ENCODE measurements around the gene TENM3. TPM values are rescaled to one million over a fixed set of nuclear protein-coding genes. Genes with fewer than 3 reads are reported as not detected.

Gene TENM3
- total RNA-seq, 2 donors from 2014 or later, result 21.4 to 52.3 TPM

DNA sequence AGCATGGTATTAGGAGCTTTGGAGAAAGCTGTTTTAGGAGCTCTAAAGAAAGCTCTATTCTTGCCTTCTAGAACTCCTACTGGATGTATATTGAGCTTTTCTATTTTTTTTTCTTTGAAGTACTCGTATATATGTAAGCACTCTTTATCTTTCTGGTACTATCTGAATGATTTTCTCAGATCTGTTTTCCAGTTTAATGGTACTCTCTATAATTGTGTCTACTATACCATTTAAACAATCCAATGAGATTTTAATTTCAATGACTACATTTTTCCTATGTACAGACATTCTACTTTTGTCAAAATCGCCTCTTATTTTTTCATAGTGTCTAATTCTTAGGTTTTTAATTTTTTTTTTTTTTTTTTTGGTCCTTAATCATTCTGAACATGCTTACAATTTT, 345.9 kb downstream of the TENM3 start:
- intact Hi-C loops (cut with DNase I), result no loop called here
- H3K27ac ChIP-seq, result no peak overlapping the region
- H3K4me3 ChIP-seq, result no peak overlapping the region
- TF ChIP-seq, protein P1, sequence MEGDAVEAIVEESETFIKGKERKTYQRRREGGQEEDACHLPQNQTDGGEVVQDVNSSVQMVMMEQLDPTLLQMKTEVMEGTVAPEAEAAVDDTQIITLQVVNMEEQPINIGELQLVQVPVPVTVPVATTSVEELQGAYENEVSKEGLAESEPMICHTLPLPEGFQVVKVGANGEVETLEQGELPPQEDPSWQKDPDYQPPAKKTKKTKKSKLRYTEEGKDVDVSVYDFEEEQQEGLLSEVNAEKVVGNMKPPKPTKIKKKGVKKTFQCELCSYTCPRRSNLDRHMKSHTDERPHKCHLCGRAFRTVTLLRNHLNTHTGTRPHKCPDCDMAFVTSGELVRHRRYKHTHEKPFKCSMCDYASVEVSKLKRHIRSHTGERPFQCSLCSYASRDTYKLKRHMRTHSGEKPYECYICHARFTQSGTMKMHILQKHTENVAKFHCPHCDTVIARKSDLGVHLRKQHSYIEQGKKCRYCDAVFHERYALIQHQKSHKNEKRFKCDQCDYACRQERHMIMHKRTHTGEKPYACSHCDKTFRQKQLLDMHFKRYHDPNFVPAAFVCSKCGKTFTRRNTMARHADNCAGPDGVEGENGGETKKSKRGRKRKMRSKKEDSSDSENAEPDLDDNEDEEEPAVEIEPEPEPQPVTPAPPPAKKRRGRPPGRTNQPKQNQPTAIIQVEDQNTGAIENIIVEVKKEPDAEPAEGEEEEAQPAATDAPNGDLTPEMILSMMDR (IDR thresholded peaks at IDR 0.05), result no peak
- TF ChIP-seq POLR2AphosphoS5 (IDR thresholded peaks at IDR 0.05) (no peak), POLR2A (IDR thresholded peaks at IDR 0.05) (no peak)
- H3K27me3 ChIP-seq (replicated peaks; ENCODE audit: insufficient read depth), result no peaks in the 10 kb centered on the region
- no peak for DNase-seq (ENCODE audit: low spot score)
- WGBS, result 91% methylated on average over 2 of the region's 2 CpGs
- H3K9me3 ChIP-seq, result no peaks in the 10 kb centered on the region
- no peaks in the 10 kb centered on the region for H3K36me3 ChIP-seq
- H3K4me1 ChIP-seq (replicated peaks), result no peaks in the 10 kb centered on the region

DNA sequence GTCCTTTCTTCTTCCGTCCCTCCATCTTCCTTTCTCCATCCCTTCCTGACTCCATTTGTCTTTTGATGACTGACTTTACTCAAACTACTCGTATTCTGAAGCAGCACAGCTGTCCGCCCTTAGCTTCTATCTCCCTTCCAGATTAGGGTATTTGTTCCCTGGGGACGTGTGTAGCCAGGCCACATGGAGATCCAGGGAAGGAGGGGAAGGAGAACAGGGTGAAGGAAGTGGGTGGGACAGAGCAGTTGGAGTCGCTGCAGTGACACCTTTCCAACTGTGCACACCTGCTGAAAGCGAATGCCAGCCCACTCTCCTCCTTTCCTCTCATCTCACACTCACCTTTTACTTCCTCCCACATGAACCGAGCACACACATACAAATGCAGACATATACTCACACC, 350.2 kb downstream of the TENM3 start:
- H3K36me3 ChIP-seq, result no peaks in the 10 kb centered on the region
- TF ChIP-seq, protein P1 (IDR thresholded peaks at IDR 0.05), result no peak
- no peak for TF ChIP-seq POLR2AphosphoS5 (IDR thresholded peaks at IDR 0.05)
- no peak for TF ChIP-seq POLR2A (IDR thresholded peaks at IDR 0.05)
- no peaks in the 10 kb centered on the region for H3K9me3 ChIP-seq
- intact Hi-C loops (cut with DNase I), result no loop called here
- no peak for DNase-seq (ENCODE audit: low spot score)
- no peaks in the 10 kb centered on the region for H3K27me3 ChIP-seq (replicated peaks; ENCODE audit: insufficient read depth)
- H3K4me3 ChIP-seq, result no peak overlapping the region
- 77% methylated on average over 7 of the region's 7 CpGs for WGBS
- H3K4me1 ChIP-seq (replicated peaks), result no peaks in the 10 kb centered on the region
- H3K27ac ChIP-seq, result no peak overlapping the region

DNA sequence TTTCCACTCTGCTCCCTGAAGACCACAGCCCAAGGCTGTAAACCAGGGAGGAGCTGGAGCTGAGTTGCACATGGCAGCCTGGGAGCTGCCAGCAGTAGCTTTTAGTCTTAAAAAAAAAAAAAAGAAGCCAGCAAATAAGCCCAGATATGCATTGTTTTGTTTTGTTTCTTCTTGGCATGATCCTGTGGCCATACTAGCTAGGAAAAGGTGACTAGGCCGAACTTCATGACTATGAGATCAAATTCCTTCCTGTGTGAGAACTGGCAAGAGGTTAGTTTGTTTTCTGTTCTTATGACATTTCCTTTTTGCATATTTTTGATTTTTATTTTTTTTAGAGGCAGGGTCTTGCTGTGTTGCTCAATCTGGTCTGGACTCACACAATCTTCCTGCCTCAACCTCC, 350.7 kb downstream of the TENM3 start:
- no peaks in the 10 kb centered on the region for H3K36me3 ChIP-seq
- H3K4me3 ChIP-seq, result no peak overlapping the region
- DNase-seq (ENCODE audit: low spot score), result no peak
- H3K27ac ChIP-seq, result no peak overlapping the region
- no peaks in the 10 kb centered on the region for H3K27me3 ChIP-seq (replicated peaks; ENCODE audit: insufficient read depth)
- intact Hi-C loops (cut with DNase I), result no loop called here
- no peaks in the 10 kb centered on the region for H3K4me1 ChIP-seq (replicated peaks)
- H3K9me3 ChIP-seq, result no peaks in the 10 kb centered on the region
- TF ChIP-seq, protein P1 (IDR thresholded peaks at IDR 0.05), result no peak
- TF ChIP-seq POLR2AphosphoS5 (IDR thresholded peaks at IDR 0.05), result no peak
- TF ChIP-seq POLR2A (IDR thresholded peaks at IDR 0.05), result no peak
- WGBS, result 77% methylated on average over 1 of the region's 1 CpG

DNA sequence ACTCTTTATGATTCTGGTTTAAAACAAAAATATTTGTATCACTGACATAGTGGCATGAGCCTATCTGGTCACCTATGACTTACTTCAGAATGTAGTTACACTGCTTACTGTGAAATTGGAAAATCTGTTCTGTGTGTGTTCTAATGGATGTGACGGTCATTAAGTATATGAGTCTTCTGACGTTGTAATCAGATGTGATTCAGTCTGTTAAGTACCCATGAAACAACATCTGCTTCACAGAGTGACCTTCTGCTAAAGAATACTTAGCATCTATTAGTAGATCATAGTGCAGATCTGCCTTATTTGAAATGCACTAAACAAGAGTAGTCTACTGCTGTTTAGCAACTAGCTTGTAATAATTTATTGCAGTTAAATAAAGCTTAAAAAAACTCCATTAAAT, 356.9 kb downstream of the TENM3 start:
- H3K27ac ChIP-seq, result no peak overlapping the region
- no peak overlapping the region for H3K4me3 ChIP-seq
- TF ChIP-seq, protein P1 (IDR thresholded peaks at IDR 0.05), result no peak
- TF ChIP-seq POLR2AphosphoS5 (IDR thresholded peaks at IDR 0.05) (no peak), POLR2A (IDR thresholded peaks at IDR 0.05) (no peak)
- H3K36me3 ChIP-seq, result no peaks in the 10 kb centered on the region
- H3K27me3 ChIP-seq (replicated peaks; ENCODE audit: insufficient read depth), result no peaks in the 10 kb centered on the region
- no peaks in the 10 kb centered on the region for H3K4me1 ChIP-seq (replicated peaks)
- intact Hi-C loops (cut with DNase I), result no loop called here
- DNase-seq (ENCODE audit: low spot score), result no peak
- WGBS, result 52% methylated on average over 2 of the region's 2 CpGs
- H3K9me3 ChIP-seq, result no peaks in the 10 kb centered on the region

DNA sequence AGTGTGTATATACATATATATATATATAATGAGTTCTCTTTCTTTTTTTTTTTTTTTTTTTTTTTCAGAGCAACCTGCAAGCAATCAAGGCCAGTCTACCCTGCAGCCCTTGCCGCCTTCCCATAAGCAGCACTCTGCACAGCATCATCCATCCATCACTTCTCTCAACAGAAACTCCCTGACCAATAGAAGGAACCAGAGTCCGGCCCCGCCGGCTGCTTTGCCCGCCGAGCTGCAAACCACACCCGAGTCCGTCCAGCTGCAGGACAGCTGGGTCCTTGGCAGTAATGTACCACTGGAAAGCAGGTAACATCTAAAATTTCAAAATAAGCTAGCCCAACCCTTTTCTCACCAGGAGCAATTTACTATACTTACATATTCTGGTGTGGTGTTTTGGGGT, 357.7 kb downstream of the TENM3 start:
- 92% methylated on average over 8 of the region's 8 CpGs for WGBS
- TF ChIP-seq POLR2A (IDR thresholded peaks at IDR 0.05) (no peak), POLR2AphosphoS5 (IDR thresholded peaks at IDR 0.05) (no peak)
- TF ChIP-seq, protein P1 (IDR thresholded peaks at IDR 0.05), result no peak
- intact Hi-C loops (cut with DNase I), result no loop called here

More for the DNA sequence above, 357.7 kb downstream of the TENM3 start:
- H3K4me3 ChIP-seq, result no peak overlapping the region
- H3K27me3 ChIP-seq (replicated peaks; ENCODE audit: insufficient read depth), result no peaks in the 10 kb centered on the region
- DNase-seq (ENCODE audit: low spot score), result no peak
- H3K27ac ChIP-seq, result no peak overlapping the region
- H3K36me3 ChIP-seq, result no peaks in the 10 kb centered on the region
- H3K4me1 ChIP-seq (replicated peaks), result no peaks in the 10 kb centered on the region
- H3K9me3 ChIP-seq, result no peaks in the 10 kb centered on the region
